Fibroblast of lung (primary cell): ENCODE measurements around the gene CMYA5. TPM values are rescaled to one million over a fixed set of nuclear protein-coding genes. Genes with fewer than 3 reads are reported as not detected.

ENCODE experiments used
- DNase-seq, 2 donors: peaks; one replicate each; pipeline versions ENCODE4 v3.0.0 to v3.0.0-alpha.2; 2010; ENCODE audit warnings: low read depth in 2 of 2
- H2AFZ ChIP-seq: 2 replicates; pipeline ENCODE4 v1.5.1; 2012; ENCODE audit warnings: low read length, control low read depth, inconsistent platforms
- H3K27ac ChIP-seq: 2 replicates; pipeline ENCODE4 v1.5.1; 2011; ENCODE audit warnings: low read length, control low read depth; ENCODE audit not compliant: insufficient read depth
- H3K27me3 ChIP-seq: 2 replicates; pipeline ENCODE4 v1.5.1; 2011; ENCODE audit warnings: mild to moderate bottlenecking, low read length; ENCODE audit not compliant: control insufficient read depth, insufficient read depth
- H3K36me3 ChIP-seq: 2 replicates; pipeline ENCODE4 v1.5.1; 2011; ENCODE audit warnings: low read length; ENCODE audit not compliant: control insufficient read depth, insufficient read depth
- H3K4me1 ChIP-seq: 2 replicates; pipeline ENCODE4 v1.5.1; 2011; ENCODE audit warnings: low read length; ENCODE audit not compliant: control insufficient read depth, insufficient read depth; ENCODE audit errors: extremely low read depth
- H3K4me2 ChIP-seq: 2 replicates; pipeline ENCODE4 v1.5.1; 2011; ENCODE audit warnings: low read length, control low read depth; ENCODE audit not compliant: insufficient read depth; ENCODE audit errors: extremely low read depth
- H3K4me3 ChIP-seq, 4 experiments: fragments of 200-600 bp in 1 of 4; sonication (generic) in 1 of 4; replicated peaks in 1 of 4; 2 replicates each; pipeline ENCODE4 v1.5.1; 2011 to 2016; ENCODE audit warnings: low read length in 4 of 4, low read depth in 3 of 4, mild to moderate bottlenecking in 3 of 4, control low read depth in 2 of 4, inconsistent platforms in 1 of 4, mixed read lengths in 1 of 4; ENCODE audit not compliant: insufficient read depth in 1 of 4; ENCODE audit errors: control extremely low read depth in 1 of 4
- H3K79me2 ChIP-seq: 2 replicates; pipeline ENCODE4 v1.5.1; 2012; ENCODE audit warnings: mild to moderate bottlenecking, low read length, inconsistent platforms; ENCODE audit not compliant: control insufficient read depth, insufficient read depth
- H3K9ac ChIP-seq: 2 replicates; pipeline ENCODE4 v1.5.1; 2011; ENCODE audit warnings: mild to moderate bottlenecking, low read length, control low read depth; ENCODE audit not compliant: insufficient read depth
- H3K9me3 ChIP-seq: 2 replicates; pipeline ENCODE4 v1.5.1; 2012; ENCODE audit warnings: low read depth, low read length; ENCODE audit not compliant: control insufficient read depth, insufficient read depth
- H4K20me1 ChIP-seq: 2 replicates; pipeline ENCODE4 v1.5.1; 2011; ENCODE audit warnings: low read length; ENCODE audit not compliant: control insufficient read depth, insufficient read depth; ENCODE audit errors: extremely low read depth
- EZH2 ChIP-seq: IDR thresholded peaks from 2 replicates; pipeline ENCODE4 v1.5.1; 2012; ENCODE audit warnings: low read length, control low read depth, mild to moderate bottlenecking; ENCODE audit errors: missing control alignments
- polyA plus RNA-seq, 2 donors: library from polyadenylated mRNA; depleted of rRNA in 1 of 2; stranded (reverse) in 1 of 2; unstranded in 1 of 2; fragments of >200 nt; gene quantifications; 2 replicates each; pipeline ENCODE4 v1.2.1, GENCODE V29; 2011 to 2012; ENCODE audit warnings: missing spikeins in 1 of 2
- total RNA-seq: library from RNA; depleted of rRNA; stranded (reverse); fragments of >200 nt; gene quantifications from 2 replicates; pipeline ENCODE4 v1.2.1, GENCODE V29; 2014
- TF ChIP-seq, protein P1 (sequence below), 2 donors: IDR thresholded peaks in 1 of 2; conservative IDR thresholded peaks in 1 of 2; 1 replicate in 1 of 2; 2 replicates in 1 of 2; pipeline ENCODE4 v1.5.1; 2011 to 2012; ENCODE audit warnings: low read length in 2 of 2, control low read depth in 1 of 2, inconsistent platforms in 1 of 2, low read depth in 1 of 2, mild to moderate bottlenecking in 1 of 2

The CMYA5 gene
- total and polyA plus RNA-seq, 2 donors (not counting 1 experiment from before 2014, with no cell fraction given), result 2.0 to 7.8 TPM

DNA sequence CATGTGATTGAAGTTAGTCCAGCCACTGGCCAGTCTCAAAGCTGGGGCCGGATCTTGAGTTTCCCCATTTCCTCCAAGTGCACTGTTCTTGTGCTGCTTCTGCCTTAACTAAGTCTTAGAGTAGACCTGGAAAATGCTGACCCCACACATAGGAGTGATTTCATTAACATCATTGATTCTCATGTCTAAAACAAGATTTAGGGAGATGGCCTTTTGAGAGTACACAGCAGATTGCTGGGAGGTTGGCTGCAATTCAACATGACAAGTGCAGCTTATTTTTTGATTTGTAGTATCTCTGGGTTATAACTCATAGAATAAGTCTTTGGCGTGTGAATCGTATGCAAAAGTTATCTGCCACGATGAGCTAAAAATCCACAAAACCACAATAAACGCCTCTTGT is 131.0 kb downstream of the CMYA5 start:
- Histone ChIP-seq H3K4me1 (no peaks in the 10 kb centered on the region), H2AFZ (no peak overlapping the region), H3K79me2 (no peaks in the 10 kb centered on the region), H3K27ac (no peak overlapping the region), H3K9me3 (no peaks in the 10 kb centered on the region), H3K4me2 (no peak overlapping the region), H3K4me3 (no peak overlapping the region), H3K27me3 (no peaks in the 10 kb centered on the region), H3K36me3 (no peaks in the 10 kb centered on the region), H3K9ac (no peak overlapping the region), H4K20me1 (no peaks in the 10 kb centered on the region)
- TF ChIP-seq, protein P1, sequence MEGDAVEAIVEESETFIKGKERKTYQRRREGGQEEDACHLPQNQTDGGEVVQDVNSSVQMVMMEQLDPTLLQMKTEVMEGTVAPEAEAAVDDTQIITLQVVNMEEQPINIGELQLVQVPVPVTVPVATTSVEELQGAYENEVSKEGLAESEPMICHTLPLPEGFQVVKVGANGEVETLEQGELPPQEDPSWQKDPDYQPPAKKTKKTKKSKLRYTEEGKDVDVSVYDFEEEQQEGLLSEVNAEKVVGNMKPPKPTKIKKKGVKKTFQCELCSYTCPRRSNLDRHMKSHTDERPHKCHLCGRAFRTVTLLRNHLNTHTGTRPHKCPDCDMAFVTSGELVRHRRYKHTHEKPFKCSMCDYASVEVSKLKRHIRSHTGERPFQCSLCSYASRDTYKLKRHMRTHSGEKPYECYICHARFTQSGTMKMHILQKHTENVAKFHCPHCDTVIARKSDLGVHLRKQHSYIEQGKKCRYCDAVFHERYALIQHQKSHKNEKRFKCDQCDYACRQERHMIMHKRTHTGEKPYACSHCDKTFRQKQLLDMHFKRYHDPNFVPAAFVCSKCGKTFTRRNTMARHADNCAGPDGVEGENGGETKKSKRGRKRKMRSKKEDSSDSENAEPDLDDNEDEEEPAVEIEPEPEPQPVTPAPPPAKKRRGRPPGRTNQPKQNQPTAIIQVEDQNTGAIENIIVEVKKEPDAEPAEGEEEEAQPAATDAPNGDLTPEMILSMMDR (conservative IDR thresholded peaks at IDR 0.05 in 1 of 2, IDR thresholded peaks at IDR 0.05 in 1 of 2; ENCODE audit: low read depth in 1 of 2, low read length in 2 of 2), result no peak
- TF ChIP-seq EZH2, result no peak
- DNase-seq, result no peak

GRCh38 chr5:79824444-79824843 is 134.8 kb downstream of the CMYA5 start:
- no peaks in the 10 kb centered on the region for H3K36me3 ChIP-seq
- peaks cover 2% of the 10 kb centered on the region for H3K27me3 ChIP-seq
- H3K4me3 ChIP-seq, result no peak overlapping the region
- H3K9me3 ChIP-seq, result no peaks in the 10 kb centered on the region
- no peaks in the 10 kb centered on the region for H3K79me2 ChIP-seq
- no peak overlapping the region for H3K4me2 ChIP-seq
- no peaks in the 10 kb centered on the region for H3K4me1 ChIP-seq
- no peak overlapping the region for H2AFZ ChIP-seq
- no peak overlapping the region for H3K9ac ChIP-seq
- no peak for TF ChIP-seq EZH2
- TF ChIP-seq, protein P1 (conservative IDR thresholded peaks at IDR 0.05 in 1 of 2, IDR thresholded peaks at IDR 0.05 in 1 of 2; ENCODE audit: low read depth in 1 of 2, low read length in 2 of 2), result no peak
- no peak for DNase-seq
- H3K27ac ChIP-seq, result no peak overlapping the region
- H4K20me1 ChIP-seq, result no peaks in the 10 kb centered on the region

GRCh38 chr5:79825802-79826201 is 136.2 kb downstream of the CMYA5 start:
- Histone ChIP-seq H3K4me3 (no peak overlapping the region), H3K79me2 (no peaks in the 10 kb centered on the region), H3K27ac (no peak overlapping the region), H3K4me2 (no peak overlapping the region), H3K27me3 (peaks cover 2% of the 10 kb centered on the region), H3K36me3 (no peaks in the 10 kb centered on the region), H4K20me1 (no peaks in the 10 kb centered on the region), H3K9me3 (no peaks in the 10 kb centered on the region), H2AFZ (no peak overlapping the region), H3K9ac (no peak overlapping the region), H3K4me1 (no peaks in the 10 kb centered on the region)
- no peak for DNase-seq
- TF ChIP-seq EZH2, result no peak
- TF ChIP-seq, protein P1 (conservative IDR thresholded peaks at IDR 0.05 in 1 of 2, IDR thresholded peaks at IDR 0.05 in 1 of 2; ENCODE audit: low read depth in 1 of 2, low read length in 2 of 2), result no peak
